ENCODE data around the gene ULBP1. TPM values are rescaled to one million over a fixed set of nuclear protein-coding genes. Genes with fewer than 3 reads are reported as not detected.
A peak's percentile ranks its signal among the peaks of the same experiment; 100 is the strongest.
"Not testable (repeated sequence)": the region's sequence is repeated elsewhere in the genome, so short reads cannot be mapped to it uniquely, and the experiment has no call there.

ULBP1 gene
- total and polyA plus RNA-seq, 4 donors = 0.59 to 6.2 (median 1.8) TPM

- Histone ChIP-seq H3K27me3 (ENCODE audit: control insufficient read depth in 3 of 3, insufficient read depth in 3 of 3, low read length in 2 of 3) (peaks cover 0 to 85% (median 46%) of the 10 kb centered on the region in 3 donors), H3K9ac (ENCODE audit: insufficient read depth in 1 of 2, low read length in 2 of 2) (no peak overlapping the region), H3K27ac (ENCODE audit: low read depth in 1 of 2, low read length in 1 of 2) (no peak overlapping the region), H3K4me1 (ENCODE audit: control insufficient read depth in 5 of 5, insufficient read depth in 5 of 5, low read length in 5 of 5) (peaks cover 0 to 24% (median 4%) of the 10 kb centered on the region in 5 donors), H3K9me3 (ENCODE audit: control insufficient read depth in 4 of 4, insufficient read depth in 3 of 4, low read length in 3 of 4) (no peaks in the 10 kb centered on the region), H3K4me3 (no peak overlapping the region), H3K36me3 (ENCODE audit: control insufficient read depth in 4 of 4, insufficient read depth in 4 of 4, low read length in 4 of 4) (no peaks in the 10 kb centered on the region)
- ATAC-seq (ENCODE audit: insufficient read depth, low FRiP score) = no peak
- DNase-seq = peak in 1 of 3 donors; percentile 43
- 14 to 21% methylated on average over 8 of the region's 8 CpGs for WGBS, 2 donors
- TF ChIP-seq CTCF (IDR thresholded peaks at IDR 0.05; ENCODE audit: control extremely low read depth, extremely low read depth) = no peak
These were observed 606 bp upstream of the ULBP1 start for GRCh38 chr6:149963212-149963461.

GRCh38 chr6:149964308-149965193 lies 808 bp downstream of the ULBP1 start:
- Histone ChIP-seq H3K27ac (ENCODE audit: low read depth in 1 of 2, low read length in 1 of 2) (no peak overlapping the region), H3K36me3 (ENCODE audit: control insufficient read depth in 4 of 4, insufficient read depth in 4 of 4, low read length in 4 of 4) (no peaks in the 10 kb centered on the region), H3K4me1 (ENCODE audit: control insufficient read depth in 5 of 5, insufficient read depth in 5 of 5, low read length in 5 of 5) (peaks cover 0 to 24% (median 4%) of the 10 kb centered on the region in 5 donors), H3K27me3 (ENCODE audit: control insufficient read depth in 3 of 3, insufficient read depth in 3 of 3, low read length in 2 of 3) (peaks cover 0 to 86% (median 43%) of the 10 kb centered on the region in 3 donors), H3K9me3 (ENCODE audit: control insufficient read depth in 4 of 4, insufficient read depth in 3 of 4, low read length in 3 of 4) (no peaks in the 10 kb centered on the region), H3K4me3 (peak overlapping the region; percentile 33), H3K9ac (ENCODE audit: insufficient read depth in 1 of 2, low read length in 2 of 2) (peak overlapping the region in 1 of 2 donors; percentile 52)
- TF ChIP-seq CTCF (IDR thresholded peaks at IDR 0.05; ENCODE audit: control extremely low read depth, extremely low read depth) = no peak
- DNase-seq (peak; percentile 37 to 56 (median 49)), ATAC-seq (ENCODE audit: insufficient read depth, low FRiP score) (no peak)
- WGBS, 2 donors = 1 to 2% methylated on average over 101 to 103 of the region's 103 CpGs

DNA sequence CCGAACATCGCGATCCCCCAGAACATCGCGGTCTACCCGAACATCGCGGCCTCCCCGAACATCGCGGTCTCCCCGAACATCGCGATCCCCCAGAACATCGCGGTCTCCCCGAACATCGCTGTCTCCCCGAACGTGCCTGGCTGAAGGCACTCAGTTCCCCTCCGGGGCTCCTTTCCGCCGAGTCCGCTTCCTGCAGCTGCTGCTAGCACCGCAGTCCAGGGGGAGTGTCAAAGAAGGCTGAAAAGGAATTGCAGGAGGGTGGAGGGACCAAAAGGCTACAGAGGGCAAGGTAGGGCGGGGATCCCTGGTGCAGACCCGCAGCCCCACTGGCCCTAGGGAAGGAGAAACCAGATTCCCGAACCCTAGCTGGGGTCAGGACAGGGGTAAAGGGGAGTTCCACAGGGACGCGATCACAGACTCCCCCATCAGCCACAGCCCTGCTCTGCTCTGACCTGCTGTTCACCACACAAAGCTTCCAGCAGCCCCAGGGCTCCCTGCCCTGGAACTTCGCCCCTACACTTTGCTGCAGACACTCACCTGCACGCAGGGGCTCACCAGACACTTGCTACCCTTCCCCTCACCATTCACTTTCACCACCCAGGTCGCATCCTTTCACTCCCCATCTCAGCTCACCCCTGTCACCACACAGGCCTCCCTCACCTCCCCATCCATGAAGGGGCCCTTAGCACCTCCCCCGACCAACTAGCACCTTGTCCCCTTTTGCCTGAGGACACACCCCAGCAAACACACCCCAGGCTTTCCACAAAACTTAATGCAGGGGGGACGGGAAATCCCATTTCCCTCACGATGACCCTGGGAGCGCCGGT lies 1.7 kb downstream of the ULBP1 start:
- H3K27ac ChIP-seq (ENCODE audit: low read depth in 1 of 2, low read length in 1 of 2) = peak overlapping the region in 1 of 2 donors; percentile 1
- no peak overlapping the region for H3K4me3 ChIP-seq
- WGBS, 2 donors = 12 to 16% methylated on average over 38 of the region's 38 CpGs
- ATAC-seq (ENCODE audit: insufficient read depth, low FRiP score) (no peak), DNase-seq (peak; percentile 48 to 53 (median 53))
- H3K9me3 ChIP-seq (ENCODE audit: control insufficient read depth in 4 of 4, insufficient read depth in 3 of 4, low read length in 3 of 4) = no peaks in the 10 kb centered on the region
- no peaks in the 10 kb centered on the region for H3K36me3 ChIP-seq (ENCODE audit: control insufficient read depth in 4 of 4, insufficient read depth in 4 of 4, low read length in 4 of 4)
- no peak overlapping the region for H3K9ac ChIP-seq (ENCODE audit: insufficient read depth in 1 of 2, low read length in 2 of 2)
- peaks cover 0 to 24% (median 4%) of the 10 kb centered on the region in 5 donors for H3K4me1 ChIP-seq (ENCODE audit: control insufficient read depth in 5 of 5, insufficient read depth in 5 of 5, low read length in 5 of 5)
- H3K27me3 ChIP-seq (ENCODE audit: control insufficient read depth in 3 of 3, insufficient read depth in 3 of 3, low read length in 2 of 3) = peaks cover 0 to 88% (median 47%) of the 10 kb centered on the region in 3 donors
- no peak for TF ChIP-seq CTCF (IDR thresholded peaks at IDR 0.05; ENCODE audit: control extremely low read depth, extremely low read depth)

DNA sequence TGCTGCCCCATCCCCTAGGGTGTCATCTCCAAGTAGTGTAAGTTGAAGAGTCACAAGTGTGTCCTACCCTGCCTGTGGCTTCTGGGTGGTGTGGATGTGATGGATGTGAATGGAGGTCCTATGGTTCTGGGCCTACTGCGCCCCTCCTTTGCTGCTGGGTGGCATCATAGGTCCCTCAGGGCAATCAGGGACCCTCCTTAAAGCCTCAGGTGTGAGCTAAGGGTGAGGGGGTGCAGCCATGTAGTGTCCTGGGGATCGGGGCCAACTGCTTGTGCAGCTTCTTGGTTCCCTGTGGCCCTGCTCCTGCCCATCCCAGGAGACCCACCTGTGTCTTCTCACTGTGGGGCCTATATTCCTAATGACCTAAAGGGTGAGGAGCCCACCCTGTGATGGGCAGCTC lies 2.6 kb downstream of the ULBP1 start:
- not testable (repeated sequence) for ATAC-seq (ENCODE audit: insufficient read depth, low FRiP score); H3K9me3 ChIP-seq (ENCODE audit: control insufficient read depth in 4 of 4, insufficient read depth in 3 of 4, low read length in 3 of 4); H3K36me3 ChIP-seq (ENCODE audit: control insufficient read depth in 4 of 4, insufficient read depth in 4 of 4, low read length in 4 of 4); H3K9ac ChIP-seq (ENCODE audit: insufficient read depth in 1 of 2, low read length in 2 of 2); H3K27ac ChIP-seq (ENCODE audit: low read depth in 1 of 2, low read length in 1 of 2); DNase-seq; H3K4me3 ChIP-seq
- peaks cover 0 to 86% (median 46%) of the 10 kb centered on the region in 3 donors for H3K27me3 ChIP-seq (ENCODE audit: control insufficient read depth in 3 of 3, insufficient read depth in 3 of 3, low read length in 2 of 3)
- H3K4me1 ChIP-seq (ENCODE audit: control insufficient read depth in 5 of 5, insufficient read depth in 5 of 5, low read length in 5 of 5) = peaks cover 0 to 24% (median 4%) of the 10 kb centered on the region in 5 donors
- WGBS, 2 donors = 98 to 100% methylated on average over 1 to 2 of the region's 2 CpGs
